Measurements from ENCODE around the gene TBPL2. TPM values are rescaled to one million over a fixed set of nuclear protein-coding genes. Genes with fewer than 3 reads are reported as not detected.

The TBPL2 gene
- total RNA-seq, 2 experiments from 2014 or later = not detected

- CTCF ChIA-PET = interaction anchor here (1.1 kb wide), 1 partner anchor 12 kb away, joined by 6 read pairs; no protein-coding TSS in a partner anchor
- intact Hi-C loops (cut with DNase I, micrococcal nuclease) = no loop called here
- H3K36me3 Mint-ChIP-seq (ENCODE audit: low read depth) = peaks cover 31% of the 10 kb centered on the region
Measured at GRCh38 chr14:55366271-55366670, 74.1 kb downstream of the TBPL2 start.

More at GRCh38 chr14:55366271-55366670, 74.1 kb downstream of the TBPL2 start:
- ATAC-seq (no peak), DNase-seq (no peak)
- H3K4me3 Mint-ChIP-seq = no peak overlapping the region
- H3K9me3 Mint-ChIP-seq (ENCODE audit: low read depth) = no peaks in the 10 kb centered on the region
- H3K27ac Mint-ChIP-seq = no peak overlapping the region
- POLR2A ChIA-PET = no interaction called here
- H3K27me3 Mint-ChIP-seq = no peaks in the 10 kb centered on the region
- H3K4me1 Mint-ChIP-seq = peaks cover 7% of the 10 kb centered on the region

Other genes starting within 250 kb of the TBPL2 start
- gene DLGAP5, start 249.0 kb downstream of the TBPL2 start, total RNA-seq = 100 to 1,000 TPM in 1 of 2 experiments, 10 to 100 TPM in 1; 97.4 to 100 TPM
- gene FBXO34, start 169.2 kb downstream of the TBPL2 start, total RNA-seq = 10 to 100 TPM; 18.5 to 18.9 TPM
- 1 to 10 TPM; 5.0 to 5.1 TPM for gene ATG14, start 28.8 kb downstream of the TBPL2 start, total RNA-seq
- gene KTN1, start 139.6 kb upstream of the TBPL2 start, total RNA-seq = 100 to 1,000 TPM; 117 to 138 TPM

Measured in activated CD4-positive, alpha-beta T cell treated with anti-CD3 and anti-CD28 coated beads for 36 hours (primary cell).